Panc1 (cell line): ENCODE results near the gene LRBA. TPM values are rescaled to one million over a fixed set of nuclear protein-coding genes. Genes with fewer than 3 reads are reported as not detected.
A peak's percentile ranks its signal among the peaks of the same experiment; 100 is the strongest.
"Not testable (repeated sequence)": the region's sequence is repeated elsewhere in the genome, so short reads cannot be mapped to it uniquely, and the experiment has no call there.

Experiments used
- ATAC-seq: fragments of 200-7000 bp; cut with Tn5 transposase; 2 replicates; pipeline ENCODE4 v1.9.1; 2020; ENCODE audit warnings: mild to moderate bottlenecking, moderate library complexity
- BruUV-seq: library from RNA; stranded (reverse); fragments of 400-500 nt; replicated peaks from 2 replicates; lab custom pipeline; 2021; lab: Mats Ljungman, UMichigan
- CTCF ChIA-PET: fragments of 300-600 bp; sonication (Branson Sonifier 250); formaldehyde crosslinking; loops from one replicate; lab custom pipeline; 2022; ENCODE audit warnings: antibody characterized with exemption; lab: Charles Lee
- POLR2A ChIA-PET: fragments of 300-600 bp; sonication (Branson Sonifier 250); formaldehyde crosslinking; loops from one replicate; lab custom pipeline; 2022; ENCODE audit warnings: antibody characterized with exemption; lab: Charles Lee
- DNase-seq: peaks from one replicate; pipeline ENCODE4 v3.0.0-alpha.2; 2010; ENCODE audit warnings: low read depth, low spot score
- H3K27ac ChIP-seq: 2 replicates; pipeline ENCODE4 v1.5.1; 2011; ENCODE audit warnings: mild to moderate bottlenecking, low read length, inconsistent platforms
- H3K27me3 ChIP-seq: fragments of 200-500 bp; sonication (Bioruptor generic); 2 replicates; pipeline ENCODE4 v1.6.0; 2014; ENCODE audit warnings: low read length, inconsistent platforms; ENCODE audit not compliant: control insufficient read depth, insufficient read depth
- H3K36me3 ChIP-seq: fragments of 200-500 bp; sonication (Bioruptor generic); 2 replicates; pipeline ENCODE4 v1.5.1; 2014; ENCODE audit warnings: inconsistent platforms, mild to moderate bottlenecking, low read length, moderate library complexity; ENCODE audit not compliant: control insufficient read depth, insufficient read depth
- H3K4me1 ChIP-seq: 2 replicates; pipeline ENCODE4 v1.5.1; 2011; ENCODE audit warnings: inconsistent platforms, mild to moderate bottlenecking, low read length, moderate library complexity; ENCODE audit not compliant: control insufficient read depth, insufficient read depth
- H3K4me3 ChIP-seq, 2 experiments: 2 replicates each; pipeline ENCODE4 v1.5.1; 2011 to 2012; ENCODE audit warnings: low read depth in 2 of 2, low read length in 2 of 2, mild to moderate bottlenecking in 2 of 2, inconsistent platforms in 1 of 2, moderate library complexity in 1 of 2
- H3K9me3 ChIP-seq: fragments of 200-500 bp; sonication (Bioruptor generic); 2 replicates; pipeline ENCODE4 v1.5.1; 2014; ENCODE audit warnings: low read depth, mild to moderate bottlenecking, inconsistent platforms, low read length, moderate library complexity; ENCODE audit not compliant: control insufficient read depth, insufficient read depth
- CTCF ChIP-seq: fragments of 450-650 bp; IDR thresholded peaks from 2 replicates; pipeline ENCODE4 v1.5.1; 2017; ENCODE audit warnings: mild to moderate bottlenecking
- POLR2AphosphoS5 ChIP-seq: IDR thresholded peaks from 2 replicates; pipeline ENCODE4 v1.6.1; 2012; ENCODE audit warnings: mild to moderate bottlenecking, low read depth, low read length, moderate library complexity
- REST ChIP-seq, 2 experiments: IDR thresholded peaks; 2 replicates each; pipeline ENCODE4 v1.6.1; 2011 to 2012; ENCODE audit warnings: low read depth in 2 of 2, control low read depth in 1 of 2, low read length in 1 of 2, mild to moderate bottlenecking in 1 of 2, moderate library complexity in 1 of 2; ENCODE audit not compliant: insufficient read depth in 1 of 2
- SIN3A ChIP-seq: IDR thresholded peaks from 2 replicates; pipeline ENCODE4 v1.6.1; 2012; ENCODE audit warnings: low read depth, mild to moderate bottlenecking, low read length, moderate library complexity, borderline replicate concordance; ENCODE audit not compliant: insufficient read depth
- TCF7L2 ChIP-seq: IDR thresholded peaks from 2 replicates; pipeline ENCODE4 v1.6.1; 2011; ENCODE audit warnings: mild to moderate bottlenecking, low read depth, low read length, inconsistent platforms
- in situ Hi-C: cut with HindIII; loops from 2 replicates; pipeline ENCODE4 v1.10.0; 2016; ENCODE audit warnings: low sequenced_read_pairs, low pct_unique_long_range_greater_than_20kb
- intact Hi-C: fragments of 100-400 bp; cut with micrococcal nuclease; formaldehyde crosslinking; loops from one replicate; pipeline ENCODE4 v1.10.0; 2022; ENCODE audit not compliant: unreplicated experiment
- total RNA-seq: library from RNA; stranded (reverse); gene quantifications from one replicate; pipeline ENCODE4 v1.2.1, GENCODE V29; 2021; ENCODE audit not compliant: unreplicated experiment

The LRBA gene
- total RNA-seq, 1 experiment from 2014 or later: 26.4 TPM

GRCh38 chr4:150664935-150665334, 350.1 kb downstream of the LRBA start:
- DNase-seq (peak; percentile 47), ATAC-seq (no peak)
- no peaks in the 10 kb centered on the region for H3K4me1 ChIP-seq
- H3K4me3 ChIP-seq: no peak overlapping the region
- CTCF ChIA-PET: no interaction called here
- in situ Hi-C loops (no loop called here), intact Hi-C loops (no loop called here)
- no peaks in the 10 kb centered on the region for H3K9me3 ChIP-seq
- BruUV-seq: no TSS peak
- no peak for TF ChIP-seq CTCF
- no peaks in the 10 kb centered on the region for H3K27me3 ChIP-seq
- H3K27ac ChIP-seq: no peak overlapping the region
- H3K36me3 ChIP-seq: no peaks in the 10 kb centered on the region
- POLR2A ChIA-PET: no interaction called here

GRCh38 chr4:150662686-150663085, 352.4 kb downstream of the LRBA start:
- no peaks in the 10 kb centered on the region for H3K4me1 ChIP-seq
- intact Hi-C loops: no loop called here
- ChIA-PET CTCF (no interaction called here), POLR2A (no interaction called here)
- no peak overlapping the region for H3K4me3 ChIP-seq
- TF ChIP-seq REST (IDR thresholded peaks at IDR 0.05; ENCODE audit: insufficient read depth in 1 of 2, low read depth in 2 of 2, low read length in 1 of 2) (no peak), POLR2AphosphoS5 (no peak), CTCF (no peak), TCF7L2 (no peak), SIN3A (no peak)
- in situ Hi-C loops: no loop called here
- H3K27ac ChIP-seq: no peak overlapping the region
- H3K9me3 ChIP-seq: no peaks in the 10 kb centered on the region
- DNase-seq: no peak
- no peaks in the 10 kb centered on the region for H3K27me3 ChIP-seq
- no peak for ATAC-seq
- no TSS peak for BruUV-seq
- no peaks in the 10 kb centered on the region for H3K36me3 ChIP-seq

GRCh38 chr4:150661551-150661950, 353.5 kb downstream of the LRBA start:
- ATAC-seq, H3K27ac ChIP-seq, in situ Hi-C loops, H3K9me3 ChIP-seq, H3K36me3 ChIP-seq, H3K4me3 ChIP-seq, DNase-seq, H3K27me3 ChIP-seq, POLR2A ChIA-PET, intact Hi-C loops, BruUV-seq, H3K4me1 ChIP-seq, CTCF ChIA-PET: not testable (repeated sequence)

GRCh38 chr4:150658258-150658657, 356.8 kb downstream of the LRBA start:
- POLR2A ChIA-PET, H3K27me3 ChIP-seq, H3K27ac ChIP-seq, ATAC-seq, H3K4me3 ChIP-seq, H3K4me1 ChIP-seq, H3K9me3 ChIP-seq, intact Hi-C loops, H3K36me3 ChIP-seq, CTCF ChIA-PET, DNase-seq, in situ Hi-C loops, BruUV-seq: not testable (repeated sequence)
